GM10266 (cell line): Measurements from ENCODE around the gene DFFB.

Source experiments
- DNase-seq: peaks from one replicate; pipeline ENCODE4 v3.0.0; 2012; ENCODE audit errors: extremely low spot score
- TF ChIP-seq, protein P1 (sequence below): IDR thresholded peaks from 2 replicates; pipeline ENCODE4 v1.5.1; 2012; ENCODE audit warnings: mild to moderate bottlenecking, low read depth; ENCODE audit not compliant: control insufficient read depth, insufficient read depth; ENCODE audit errors: missing control alignments

Gene DFFB

DNA sequence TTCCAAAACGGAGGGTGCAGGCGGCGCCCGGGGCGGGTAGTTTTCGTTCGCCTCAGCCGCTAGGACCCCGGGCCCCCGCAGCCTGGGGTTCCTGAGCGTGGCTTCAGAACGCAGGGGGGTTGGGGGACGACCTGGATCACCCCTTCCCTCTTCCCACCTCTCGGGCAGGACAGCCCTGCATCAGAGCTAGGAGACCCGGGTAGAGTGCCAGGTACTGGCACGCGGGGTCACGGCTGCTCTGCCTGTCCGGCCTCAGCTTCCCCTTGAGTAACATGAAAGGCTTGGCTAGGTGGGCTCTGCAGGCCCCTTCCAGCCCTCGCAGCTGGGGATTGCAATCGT, 484 bp downstream of the DFFB start:
- DNase-seq: peak; percentile 47
- TF ChIP-seq, protein P1, sequence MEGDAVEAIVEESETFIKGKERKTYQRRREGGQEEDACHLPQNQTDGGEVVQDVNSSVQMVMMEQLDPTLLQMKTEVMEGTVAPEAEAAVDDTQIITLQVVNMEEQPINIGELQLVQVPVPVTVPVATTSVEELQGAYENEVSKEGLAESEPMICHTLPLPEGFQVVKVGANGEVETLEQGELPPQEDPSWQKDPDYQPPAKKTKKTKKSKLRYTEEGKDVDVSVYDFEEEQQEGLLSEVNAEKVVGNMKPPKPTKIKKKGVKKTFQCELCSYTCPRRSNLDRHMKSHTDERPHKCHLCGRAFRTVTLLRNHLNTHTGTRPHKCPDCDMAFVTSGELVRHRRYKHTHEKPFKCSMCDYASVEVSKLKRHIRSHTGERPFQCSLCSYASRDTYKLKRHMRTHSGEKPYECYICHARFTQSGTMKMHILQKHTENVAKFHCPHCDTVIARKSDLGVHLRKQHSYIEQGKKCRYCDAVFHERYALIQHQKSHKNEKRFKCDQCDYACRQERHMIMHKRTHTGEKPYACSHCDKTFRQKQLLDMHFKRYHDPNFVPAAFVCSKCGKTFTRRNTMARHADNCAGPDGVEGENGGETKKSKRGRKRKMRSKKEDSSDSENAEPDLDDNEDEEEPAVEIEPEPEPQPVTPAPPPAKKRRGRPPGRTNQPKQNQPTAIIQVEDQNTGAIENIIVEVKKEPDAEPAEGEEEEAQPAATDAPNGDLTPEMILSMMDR: no peak

- TF ChIP-seq, protein P1: no peak
- DNase-seq: no peak
Observed at GRCh38 chr1:3858231-3858981, 1.1 kb downstream of the DFFB start.

- TF ChIP-seq, protein P1: no peak
- no peak for DNase-seq
Observed at GRCh38 chr1:3863231-3863935, 6.1 kb downstream of the DFFB start.

GRCh38 chr1:3864884-3865283, 7.6 kb downstream of the DFFB start:
- TF ChIP-seq, protein P1: no peak
- no peak for DNase-seq

DNA sequence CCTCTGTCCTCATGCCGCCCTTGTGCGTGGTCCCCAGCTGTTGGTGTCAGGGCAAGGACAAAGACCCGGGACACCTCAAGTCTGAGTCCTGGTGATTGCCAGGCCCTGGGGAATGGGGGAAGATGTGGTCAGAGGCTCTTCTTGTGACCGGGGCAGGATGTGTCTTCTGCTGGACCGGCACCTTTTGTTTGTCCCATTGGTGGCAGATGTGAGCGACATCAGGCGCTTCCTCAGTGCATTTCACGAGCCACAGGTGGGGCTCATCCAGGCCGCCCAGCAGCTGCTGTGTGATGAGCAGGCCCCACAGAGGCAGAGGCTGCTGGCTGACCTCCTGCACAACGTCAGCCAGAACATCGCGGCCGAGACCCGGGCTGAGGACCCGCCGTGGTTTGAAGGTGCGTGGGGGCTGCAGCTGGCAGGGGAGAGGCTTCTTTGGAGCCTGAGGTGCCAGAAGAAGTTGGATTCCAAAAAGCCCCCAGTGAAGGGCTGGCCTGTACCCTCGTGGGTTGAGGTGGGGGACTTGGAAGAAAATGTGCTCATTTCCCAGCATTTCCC, 8.4 kb downstream of the DFFB start:
- DNase-seq: no peak
- TF ChIP-seq, protein P1: no peak

DNA sequence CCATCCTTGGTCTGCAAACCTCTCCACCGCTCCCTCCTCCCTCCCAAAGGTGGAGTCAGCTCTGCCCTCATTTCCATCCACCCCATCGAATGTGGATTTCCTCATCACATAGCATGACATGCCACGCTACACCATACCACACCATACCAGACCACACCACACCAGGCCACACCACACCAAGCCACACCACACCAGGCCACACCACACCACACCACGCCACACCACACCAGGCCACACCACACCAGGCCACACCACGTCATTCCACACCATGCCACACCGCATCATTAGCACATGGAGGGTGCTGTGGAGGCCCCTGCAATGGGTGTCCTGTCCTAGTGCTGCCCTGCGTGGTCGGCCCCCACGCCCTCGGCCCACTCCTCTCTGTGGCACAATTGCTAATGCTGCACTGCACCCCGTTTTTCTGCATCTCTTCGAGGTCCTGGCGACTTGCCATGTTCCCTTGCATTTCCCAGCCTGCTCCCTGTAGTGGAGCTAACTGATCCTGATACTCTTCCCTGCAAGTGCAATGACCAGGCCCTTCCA, 11.3 kb downstream of the DFFB start:
- no peak for DNase-seq
- TF ChIP-seq, protein P1: no peak
